HL-60 (cell line): ENCODE data around the gene ZNF559.
"Not testable (repeated sequence)": the region's sequence is repeated elsewhere in the genome, so short reads cannot be mapped to it uniquely, and the experiment has no call there.

Experiments used
- POLR2AphosphoS5 ChIP-seq: IDR thresholded peaks from 2 replicates; pipeline ENCODE4 v1.6.1; 2012; ENCODE audit warnings: low read depth
- REST ChIP-seq: IDR thresholded peaks from 2 replicates; pipeline ENCODE4 v1.6.1; 2012; ENCODE audit warnings: low read depth; ENCODE audit not compliant: insufficient replicate concordance
- TF ChIP-seq, protein P1 (sequence below): IDR thresholded peaks from one replicate; pipeline ENCODE4 v1.5.1; 2011; ENCODE audit warnings: low read length, control low read depth, inconsistent platforms; ENCODE audit not compliant: insufficient read depth

- not testable (repeated sequence) for TF ChIP-seq POLR2AphosphoS5, REST
- TF ChIP-seq, protein P1, sequence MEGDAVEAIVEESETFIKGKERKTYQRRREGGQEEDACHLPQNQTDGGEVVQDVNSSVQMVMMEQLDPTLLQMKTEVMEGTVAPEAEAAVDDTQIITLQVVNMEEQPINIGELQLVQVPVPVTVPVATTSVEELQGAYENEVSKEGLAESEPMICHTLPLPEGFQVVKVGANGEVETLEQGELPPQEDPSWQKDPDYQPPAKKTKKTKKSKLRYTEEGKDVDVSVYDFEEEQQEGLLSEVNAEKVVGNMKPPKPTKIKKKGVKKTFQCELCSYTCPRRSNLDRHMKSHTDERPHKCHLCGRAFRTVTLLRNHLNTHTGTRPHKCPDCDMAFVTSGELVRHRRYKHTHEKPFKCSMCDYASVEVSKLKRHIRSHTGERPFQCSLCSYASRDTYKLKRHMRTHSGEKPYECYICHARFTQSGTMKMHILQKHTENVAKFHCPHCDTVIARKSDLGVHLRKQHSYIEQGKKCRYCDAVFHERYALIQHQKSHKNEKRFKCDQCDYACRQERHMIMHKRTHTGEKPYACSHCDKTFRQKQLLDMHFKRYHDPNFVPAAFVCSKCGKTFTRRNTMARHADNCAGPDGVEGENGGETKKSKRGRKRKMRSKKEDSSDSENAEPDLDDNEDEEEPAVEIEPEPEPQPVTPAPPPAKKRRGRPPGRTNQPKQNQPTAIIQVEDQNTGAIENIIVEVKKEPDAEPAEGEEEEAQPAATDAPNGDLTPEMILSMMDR, result not testable (repeated sequence)
These were observed 40.5 kb upstream of the ZNF559 start for GRCh38 chr19:9283485-9283884.
